RCC 7860 (cell line): ENCODE data around the gene ADAMTS2.
"Not testable (repeated sequence)": the region's sequence is repeated elsewhere in the genome, so short reads cannot be mapped to it uniquely, and the experiment has no call there.

Experiments
- DNase-seq: peaks from one replicate; pipeline ENCODE4 v3.0.0-alpha.2; 2015; ENCODE audit warnings: low spot score
- FAIRE-seq: peaks from 2 replicates; lab custom pipeline; 2012; peaks lifted over from hg19 to GRCh38; lab: Jason Lieb, UNC

ADAMTS2 gene

DNA sequence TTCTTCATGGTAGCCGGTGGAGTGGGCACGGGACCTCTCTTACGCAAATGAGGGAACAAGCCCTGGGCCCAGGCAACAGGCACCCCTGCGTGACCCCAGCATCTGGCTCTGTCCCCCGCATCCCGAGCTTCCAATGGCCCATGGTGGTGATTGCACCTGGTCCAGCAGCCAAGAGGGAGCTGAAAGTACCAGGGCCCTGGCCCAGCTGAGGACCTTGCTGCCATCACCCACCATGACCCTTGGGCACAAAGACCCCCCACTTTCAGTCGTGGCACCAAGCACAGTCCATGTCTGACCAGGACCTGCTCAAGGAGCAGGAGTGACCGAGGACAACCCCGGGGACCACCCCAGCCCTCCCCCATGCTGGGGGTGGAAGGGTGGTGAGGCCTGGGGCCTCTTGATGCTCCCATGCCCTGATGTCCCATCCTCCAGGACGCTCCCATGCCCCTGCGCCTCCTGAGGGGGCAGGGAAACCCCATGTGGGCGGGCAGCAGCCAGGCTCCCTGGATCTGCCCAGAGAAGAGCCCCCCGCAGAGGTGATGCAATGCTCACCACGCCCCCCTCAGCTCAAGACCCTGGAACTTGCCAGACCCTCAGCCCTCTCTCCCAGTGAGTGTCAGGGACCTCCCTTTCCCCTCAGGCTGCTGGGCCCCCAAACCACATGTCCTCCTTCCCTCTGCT is 123.9 kb downstream of the ADAMTS2 start:
- no peak for DNase-seq

GRCh38 chr5:179220716-179221115 is 124.5 kb downstream of the ADAMTS2 start:
- no peak for FAIRE-seq
- no peak for DNase-seq

More for the DNA sequence above, 123.9 kb downstream of the ADAMTS2 start:
- FAIRE-seq: no peak

GRCh38 chr5:179219661-179220620 is 125.3 kb downstream of the ADAMTS2 start:
- DNase-seq (no peak), FAIRE-seq (no peak)

DNA sequence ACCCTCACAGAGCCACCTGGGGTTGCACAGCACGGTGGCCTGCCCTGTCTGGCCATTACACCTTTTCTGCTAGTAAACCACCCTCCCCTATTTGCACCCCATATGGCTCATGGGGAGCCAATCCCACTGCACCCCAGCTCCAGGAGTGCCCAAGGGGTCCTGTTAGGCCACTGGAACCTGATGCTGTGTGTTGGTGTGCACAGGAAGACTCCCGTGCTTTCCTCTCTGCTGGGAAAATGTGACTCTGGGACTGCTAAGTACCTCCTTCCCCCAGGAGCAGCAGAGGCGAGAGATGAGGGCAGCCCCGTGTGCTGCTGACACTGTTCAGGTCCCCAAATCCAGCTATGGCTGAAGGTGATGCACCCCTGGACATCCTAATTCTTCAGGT is 126.3 kb downstream of the ADAMTS2 start:
- no peak for FAIRE-seq

DNA sequence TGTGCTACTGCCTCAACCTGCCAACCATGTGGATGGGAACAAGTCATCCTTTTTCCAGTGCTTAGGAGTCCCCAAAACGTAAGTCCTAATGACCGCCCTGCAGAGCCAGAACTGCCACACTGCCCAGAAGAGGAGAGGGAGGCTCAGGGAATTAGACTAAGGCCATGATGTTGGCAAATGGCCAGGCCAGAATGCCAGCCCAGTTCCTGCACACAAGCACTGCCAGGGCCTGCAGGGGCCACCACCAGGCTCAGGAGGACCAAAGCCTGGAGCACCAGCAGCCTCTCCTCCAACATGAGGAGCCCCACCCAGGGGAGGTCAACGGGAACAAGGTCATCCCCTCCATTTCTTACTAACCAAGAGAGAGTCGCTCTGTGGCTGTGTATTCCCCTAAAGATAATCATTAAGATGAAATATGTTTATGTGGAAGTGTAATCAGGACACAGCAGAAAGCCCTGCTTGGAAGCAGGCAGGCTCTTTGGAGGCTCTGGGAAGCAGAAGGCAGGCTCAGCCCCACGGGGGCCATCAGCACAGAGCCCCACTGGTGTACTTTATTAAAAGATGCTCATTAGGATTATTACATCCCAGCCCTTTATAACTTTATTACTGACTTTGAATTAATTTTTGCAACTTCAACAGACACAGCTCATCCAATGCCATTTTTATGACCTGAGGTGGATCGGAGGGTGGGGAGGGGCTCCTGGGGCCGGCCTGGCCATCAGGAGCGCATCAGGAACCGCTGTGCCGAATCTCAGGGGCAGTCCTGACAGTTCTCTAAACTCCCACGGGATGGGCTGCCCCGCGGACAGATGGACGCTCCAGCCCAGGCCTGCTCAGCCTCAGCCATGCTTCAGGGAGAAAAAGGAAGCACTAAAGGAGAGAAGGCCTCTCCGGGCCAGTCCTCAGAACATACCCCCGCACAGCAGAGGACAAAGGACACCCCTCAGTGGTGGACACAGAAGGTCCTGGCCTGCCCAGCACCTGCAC is 127.0 kb downstream of the ADAMTS2 start:
- no peak for FAIRE-seq
- DNase-seq: no peak

More for the DNA sequence above, 126.3 kb downstream of the ADAMTS2 start:
- DNase-seq: no peak

GRCh38 chr5:179217356-179217755 is 127.9 kb downstream of the ADAMTS2 start:
- DNase-seq: no peak
- no peak for FAIRE-seq

DNA sequence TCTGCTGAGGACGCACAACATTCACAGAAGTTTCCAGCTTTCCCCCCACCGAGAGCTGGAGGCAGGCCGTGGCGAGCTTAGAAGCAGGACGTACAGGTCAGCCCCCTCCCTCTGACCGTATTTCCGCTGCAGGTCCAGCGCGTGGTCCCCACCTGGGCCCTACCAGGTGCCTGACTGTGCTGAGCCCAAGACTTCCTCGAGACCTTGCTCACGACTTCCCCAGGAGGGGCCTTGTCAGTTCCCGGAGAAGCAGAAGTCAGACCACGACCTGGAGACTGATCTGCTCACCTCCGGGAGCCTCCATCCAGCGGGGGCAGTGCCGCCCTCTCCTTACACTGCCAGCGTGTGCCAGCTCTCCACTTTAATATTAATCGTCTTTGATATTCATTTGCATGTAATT is 128.9 kb downstream of the ADAMTS2 start:
- not testable (repeated sequence) for FAIRE-seq, DNase-seq

GRCh38 chr5:179215576-179215975 is 129.7 kb downstream of the ADAMTS2 start:
- no peak for FAIRE-seq
- no peak for DNase-seq

DNA sequence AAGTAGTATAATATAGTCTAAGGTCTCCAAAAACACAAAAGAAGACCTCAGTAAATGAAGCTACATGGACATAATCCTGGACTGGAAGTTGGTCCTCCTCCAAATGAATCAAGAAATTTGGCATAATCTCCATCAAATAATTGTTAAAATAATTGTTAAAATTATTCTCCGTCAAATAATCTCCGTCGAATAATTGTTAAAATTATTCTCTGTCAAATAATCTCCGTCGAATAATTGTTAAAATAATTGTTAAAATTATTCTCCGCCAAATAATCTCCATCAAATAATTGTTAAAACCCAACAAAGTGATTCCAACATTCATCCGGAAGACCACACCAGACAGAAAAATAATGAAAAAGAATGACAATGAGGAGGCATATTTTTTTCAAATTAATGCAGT is 130.6 kb downstream of the ADAMTS2 start:
- no peak for DNase-seq
- no peak for FAIRE-seq

GRCh38 chr5:179212870-179213269 is 132.4 kb downstream of the ADAMTS2 start:
- DNase-seq (no peak), FAIRE-seq (no peak)

- FAIRE-seq (no peak), DNase-seq (no peak)
These were observed 133.6 kb downstream of the ADAMTS2 start for GRCh38 chr5:179211631-179212030.

DNA sequence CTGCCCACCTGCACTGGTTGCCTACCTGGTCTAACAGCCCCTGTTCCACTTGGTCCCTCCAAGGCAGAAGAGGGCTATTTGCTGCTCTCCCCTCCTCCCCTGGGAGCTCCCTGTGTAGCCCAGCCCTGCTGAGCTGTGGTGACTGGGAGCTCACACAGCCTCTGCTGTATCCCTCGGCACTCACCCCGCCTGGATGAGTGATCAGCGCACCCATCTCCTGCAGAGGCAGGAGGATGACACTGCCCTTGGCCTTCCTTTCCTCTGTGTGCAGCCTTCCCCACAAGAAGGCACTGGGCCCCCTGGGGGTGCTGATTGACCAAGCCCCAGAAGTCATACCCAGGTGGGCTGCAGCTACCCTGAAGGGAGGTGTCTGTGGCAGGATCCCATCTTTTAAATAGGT is 134.2 kb downstream of the ADAMTS2 start:
- DNase-seq: no peak
- FAIRE-seq: no peak

GRCh38 chr5:179210478-179210877 is 134.8 kb downstream of the ADAMTS2 start:
- FAIRE-seq: no peak
- DNase-seq: no peak

DNA sequence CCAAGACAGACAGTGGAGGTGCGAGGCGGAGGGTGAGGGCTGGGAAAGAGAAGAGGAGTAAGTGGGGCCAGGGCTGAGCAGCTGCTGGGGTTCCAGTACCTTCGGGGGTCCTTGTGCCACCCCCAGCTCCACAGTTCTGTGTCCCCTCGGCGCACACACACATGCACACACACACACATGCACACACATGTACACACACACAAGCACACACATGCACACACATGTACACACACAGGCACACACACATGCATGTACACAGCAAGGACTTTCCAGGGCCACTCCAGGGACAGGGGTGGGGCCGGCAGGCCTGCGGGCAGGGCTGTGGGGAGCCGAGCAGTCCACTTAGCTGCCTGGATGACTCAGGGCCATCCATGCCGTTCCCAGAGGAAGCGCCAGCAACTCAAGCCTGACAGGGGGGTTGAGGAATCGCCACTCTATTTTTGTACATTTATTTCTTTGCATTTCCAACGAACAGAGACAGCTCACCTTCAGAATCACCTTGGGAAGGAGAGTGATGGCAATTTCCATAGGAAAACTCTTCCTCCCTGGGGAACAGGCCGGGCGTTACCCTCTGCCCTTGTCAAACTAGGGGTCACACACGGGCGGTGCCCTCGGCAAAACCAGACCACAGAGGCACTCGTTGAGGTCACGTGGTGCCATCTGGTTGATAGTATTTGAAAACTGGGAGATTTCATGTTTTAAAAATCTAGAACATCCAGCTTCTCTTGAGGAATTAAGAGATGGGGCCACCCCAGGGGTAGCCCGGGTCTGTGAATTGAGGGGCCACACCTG is 135.7 kb downstream of the ADAMTS2 start:
- DNase-seq: peak; percentile 56
- FAIRE-seq: peak; percentile 86

GRCh38 chr5:179208706-179209358 is 136.4 kb downstream of the ADAMTS2 start:
- FAIRE-seq (no peak), DNase-seq (no peak)

- no peak for FAIRE-seq
These were observed 137.1 kb downstream of the ADAMTS2 start for GRCh38 chr5:179207920-179208705.

DNA sequence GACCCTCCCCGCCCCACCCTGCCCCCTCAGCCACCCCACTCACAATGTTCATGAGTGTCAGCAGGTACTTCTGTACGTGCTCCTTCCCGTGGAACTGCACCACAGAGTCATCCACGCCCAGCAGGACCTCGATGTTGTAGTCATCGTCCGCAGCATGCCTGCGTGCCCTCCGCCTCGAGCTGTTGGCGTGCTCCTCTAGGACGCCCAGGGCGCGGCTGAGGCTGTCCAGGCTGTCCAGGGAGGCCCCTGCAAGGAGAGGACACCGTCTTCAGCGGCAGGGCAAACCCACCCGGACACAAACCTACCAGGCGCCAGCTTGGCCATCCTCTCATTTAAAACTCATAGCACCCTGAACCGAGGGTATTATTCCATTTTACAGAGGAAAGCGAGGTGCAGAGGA is 137.8 kb downstream of the ADAMTS2 start:
- DNase-seq (no peak), FAIRE-seq (no peak)

More at GRCh38 chr5:179207920-179208705, 137.1 kb downstream of the ADAMTS2 start:
- no peak for DNase-seq

- no peak for DNase-seq
- FAIRE-seq: no peak
These were observed 138.9 kb downstream of the ADAMTS2 start for GRCh38 chr5:179206366-179206765.

DNA sequence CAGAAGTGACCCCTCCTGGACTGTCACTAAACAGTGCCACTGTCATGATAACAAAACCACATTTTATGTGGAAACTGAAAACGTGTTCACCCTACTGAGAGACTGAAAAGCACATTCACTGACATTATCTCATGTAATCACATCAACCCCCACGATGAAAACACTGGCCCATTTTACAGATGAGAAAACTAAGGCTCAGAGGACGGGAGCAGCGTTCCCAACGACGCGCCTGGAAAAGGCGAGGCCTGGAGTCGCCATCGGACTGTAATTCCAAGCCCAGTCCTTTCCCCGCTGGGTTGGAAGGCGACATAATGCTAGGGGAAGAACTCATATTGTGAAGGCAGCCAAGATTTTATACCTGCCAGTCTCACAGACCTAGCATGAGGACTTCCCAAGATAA is 140.0 kb downstream of the ADAMTS2 start:
- FAIRE-seq: no peak
- no peak for DNase-seq
